K562 (cell line): Measurements from ENCODE around the gene MKNK2. TPM values are rescaled to one million over a fixed set of nuclear protein-coding genes. Genes with fewer than 3 reads are reported as not detected.

Experiments used
- ARHGAP35 ChIP-seq: fragments of 450-650 bp; IDR thresholded peaks from 2 replicates; pipeline ENCODE4 v1.6.1; 2018; ENCODE audit not compliant: partially characterized antibody
- CEBPG ChIP-seq, 3 experiments: fragments of 200-800 bp in 1 of 3; sonication (Bioruptor generic) in 1 of 3; sonication (generic) in 1 of 3; formaldehyde crosslinking in 1 of 3; IDR thresholded peaks in 2 of 3; conservative IDR thresholded peaks in 1 of 3; 2 replicates each; pipeline versions ENCODE4 v1.6.1 to v1.8.0; 2016 to 2022; ENCODE audit warnings: missing compliant biosample characterization in 2 of 3, missing genetic modification characterization in 2 of 3, mild to moderate bottlenecking in 1 of 3, missing genetic modification reagents in 1 of 3
- KAT8 ChIP-seq: fragments of 450-650 bp; IDR thresholded peaks from 2 replicates; pipeline ENCODE4 v1.6.1; 2016; ENCODE audit warnings: low read depth, mild to moderate bottlenecking
- LCOR ChIP-seq: sonication (generic); formaldehyde crosslinking; IDR thresholded peaks from 2 replicates; pipeline ENCODE4 v1.8.0; 2022; ENCODE audit warnings: mild to moderate bottlenecking, missing genetic modification reagents
- MEF2A ChIP-seq: IDR thresholded peaks from 2 replicates; pipeline ENCODE4 v1.6.1; 2011; ENCODE audit warnings: low read depth, mild to moderate bottlenecking, low read length, moderate library complexity; ENCODE audit not compliant: control insufficient read depth
- NFIX ChIP-seq: fragments of 250-450 bp; sonication (Bioruptor Pico); IDR thresholded peaks from 2 replicates; pipeline ENCODE4 v1.4.0; 2020; ENCODE audit warnings: low read depth, mild to moderate bottlenecking, moderate library complexity
- NONO ChIP-seq, 2 experiments: fragments of 200-400 bp in 1 of 2; fragments of 450-650 bp in 1 of 2; formaldehyde crosslinking in 1 of 2; IDR thresholded peaks; 2 replicates each; pipeline ENCODE4 v1.6.1; 2017; ENCODE audit warnings: low read depth in 2 of 2, mild to moderate bottlenecking in 2 of 2, moderate library complexity in 2 of 2, low read length in 1 of 2
- SLC30A9 ChIP-seq: fragments of 250-450 bp; sonication (Bioruptor Pico); IDR thresholded peaks from 2 replicates; pipeline ENCODE4 v1.8.0; 2022; ENCODE audit warnings: mild to moderate bottlenecking, moderate library complexity
- SMAD2 ChIP-seq: fragments of 150-350 bp; IDR thresholded peaks from 2 replicates; pipeline ENCODE4 v1.6.1; 2014; ENCODE audit warnings: low read depth, mild to moderate bottlenecking, low read length
- SMARCB1 ChIP-seq: IDR thresholded peaks from 2 replicates; pipeline ENCODE4 v1.6.1; 2011; ENCODE audit warnings: improper control_type of control experiment, low read depth; ENCODE audit not compliant: insufficient read length
- XRCC5 ChIP-seq: fragments of 200-400 bp; formaldehyde crosslinking; IDR thresholded peaks from 2 replicates; pipeline ENCODE4 v1.6.1; 2017; ENCODE audit warnings: low read depth, mild to moderate bottlenecking, low read length
- ZHX1 ChIP-seq: fragments of 150-350 bp; conservative IDR thresholded peaks from 2 replicates; pipeline ENCODE4 v1.6.1; 2014; ENCODE audit warnings: low read length
- ZNF146 ChIP-seq: IDR thresholded peaks from one replicate; pipeline ENCODE4 v1.6.1; 2018; ENCODE audit warnings: missing compliant biosample characterization; ENCODE audit not compliant: unreplicated experiment
- ZNF239 ChIP-seq: fragments of 250-450 bp; sonication (Bioruptor Pico); IDR thresholded peaks from 2 replicates; pipeline ENCODE4 v1.4.0; 2020; ENCODE audit warnings: mild to moderate bottlenecking
- ZNF699 ChIP-seq: fragments of 250-450 bp; sonication (Bioruptor Pico); IDR thresholded peaks from 2 replicates; pipeline ENCODE4 v1.8.0; 2021; ENCODE audit warnings: mild to moderate bottlenecking, moderate library complexity; ENCODE audit not compliant: insufficient replicate concordance
- ZZZ3 ChIP-seq: fragments of 450-650 bp; IDR thresholded peaks from 2 replicates; pipeline ENCODE4 v1.6.1; 2016; ENCODE audit warnings: antibody characterized with exemption, mild to moderate bottlenecking, moderate library complexity
- polyA plus RNA-seq, 8 experiments: library from polyadenylated mRNA; depleted of rRNA in 4 of 8; stranded (reverse) in 5 of 8; unstranded in 3 of 8; fragments of >200 nt; fragmentation: Nextera tagmentation in 2 of 8; fragmentation: Illumina TruSeq in 1 of 8; extraction: Ambion mirVana in 2 of 8; extraction: Trizol in 1 of 8; gene quantifications; 2 replicates each; pipeline versions ENCODE4 v1.2.1 to v1.2.3, GENCODE V29; 2011 to 2014; ENCODE audit warnings: inconsistent platforms in 1 of 8, missing spikeins in 1 of 8
- total RNA-seq, 7 experiments: library from RNA; depleted of rRNA in 6 of 7; stranded (reverse); fragments of >200 nt in 6 of 7; fragmentation: Illumina TruSeq in 2 of 7; extraction: Trizol in 2 of 7; gene quantifications; 2 replicates each; pipeline versions ENCODE4 v1.2.1 to v1.2.3, GENCODE V29; 2011 to 2021; ENCODE audit warnings: low replicate concordance in 1 of 7
- TF ChIP-seq, protein P1 (sequence below), 2 experiments: IDR thresholded peaks; 2 replicates each; pipeline ENCODE4 v1.6.1; 2012; ENCODE audit warnings: improper control_type of control experiment in 2 of 2, low read depth in 2 of 2, low read length in 2 of 2, borderline replicate concordance in 1 of 2
- TF ChIP-seq, protein P2 (sequence below): fragments of 250-450 bp; sonication (Bioruptor Pico); IDR thresholded peaks from 2 replicates; pipeline ENCODE4 v1.5.0; 2020; ENCODE audit warnings: mild to moderate bottlenecking

Gene MKNK2
- total and polyA plus RNA-seq, 9 of the 15 experiments (the other 6 are each of a cell fraction or from before 2014, with no cell fraction given): 5.1 to 191 (median 51.9) TPM

- TF ChIP-seq, protein P1, sequence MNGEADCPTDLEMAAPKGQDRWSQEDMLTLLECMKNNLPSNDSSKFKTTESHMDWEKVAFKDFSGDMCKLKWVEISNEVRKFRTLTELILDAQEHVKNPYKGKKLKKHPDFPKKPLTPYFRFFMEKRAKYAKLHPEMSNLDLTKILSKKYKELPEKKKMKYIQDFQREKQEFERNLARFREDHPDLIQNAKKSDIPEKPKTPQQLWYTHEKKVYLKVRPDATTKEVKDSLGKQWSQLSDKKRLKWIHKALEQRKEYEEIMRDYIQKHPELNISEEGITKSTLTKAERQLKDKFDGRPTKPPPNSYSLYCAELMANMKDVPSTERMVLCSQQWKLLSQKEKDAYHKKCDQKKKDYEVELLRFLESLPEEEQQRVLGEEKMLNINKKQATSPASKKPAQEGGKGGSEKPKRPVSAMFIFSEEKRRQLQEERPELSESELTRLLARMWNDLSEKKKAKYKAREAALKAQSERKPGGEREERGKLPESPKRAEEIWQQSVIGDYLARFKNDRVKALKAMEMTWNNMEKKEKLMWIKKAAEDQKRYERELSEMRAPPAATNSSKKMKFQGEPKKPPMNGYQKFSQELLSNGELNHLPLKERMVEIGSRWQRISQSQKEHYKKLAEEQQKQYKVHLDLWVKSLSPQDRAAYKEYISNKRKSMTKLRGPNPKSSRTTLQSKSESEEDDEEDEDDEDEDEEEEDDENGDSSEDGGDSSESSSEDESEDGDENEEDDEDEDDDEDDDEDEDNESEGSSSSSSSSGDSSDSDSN (IDR thresholded peaks at IDR 0.05; ENCODE audit: borderline replicate concordance in 1 of 2, low read depth in 2 of 2, low read length in 2 of 2): peak in 1 of 2 experiments; percentile 79; a peak in 1 of 4 replicates
- TF ChIP-seq LCOR (CRISPR knock-in tag) (no peak), CEBPG (CRISPR knock-in tag; IDR thresholded peaks at IDR 0.05) (no peak), CEBPG (tag; conservative IDR thresholded peaks at IDR 0.05 in 1 of 2, IDR thresholded peaks at IDR 0.05 in 1 of 2) (no peak), SLC30A9 (CRISPR knock-in tag) (no peak), ZNF146 (CRISPR knock-in tag) (no peak), NFIX (CRISPR knock-in tag) (no peak), SMAD2 (no peak), KAT8 (no peak), ZHX1 (no peak), NONO (IDR thresholded peaks at IDR 0.05; ENCODE audit: low read depth in 2 of 2, low read length in 1 of 2) (peak; percentile 54 to 66; a peak in 1 of 4 replicates), MEF2A (no peak), ZNF699 (CRISPR knock-in tag) (no peak), SMARCB1 (no peak), ZZZ3 (no peak), ZNF239 (no peak), ARHGAP35 (no peak), XRCC5 (no peak)
- TF ChIP-seq, protein P2, sequence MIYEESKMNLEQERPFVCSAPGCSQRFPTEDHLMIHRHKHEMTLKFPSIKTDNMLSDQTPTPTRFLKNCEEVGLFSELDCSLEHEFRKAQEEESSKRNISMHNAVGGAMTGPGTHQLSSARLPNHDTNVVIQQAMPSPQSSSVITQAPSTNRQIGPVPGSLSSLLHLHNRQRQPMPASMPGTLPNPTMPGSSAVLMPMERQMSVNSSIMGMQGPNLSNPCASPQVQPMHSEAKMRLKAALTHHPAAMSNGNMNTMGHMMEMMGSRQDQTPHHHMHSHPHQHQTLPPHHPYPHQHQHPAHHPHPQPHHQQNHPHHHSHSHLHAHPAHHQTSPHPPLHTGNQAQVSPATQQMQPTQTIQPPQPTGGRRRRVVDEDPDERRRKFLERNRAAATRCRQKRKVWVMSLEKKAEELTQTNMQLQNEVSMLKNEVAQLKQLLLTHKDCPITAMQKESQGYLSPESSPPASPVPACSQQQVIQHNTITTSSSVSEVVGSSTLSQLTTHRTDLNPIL: no peak
Measured at GRCh38 chr19:2060884-2061494, 9.9 kb upstream of the MKNK2 start (continued).
